Measurements from ENCODE around the gene MYO18A.
"Not testable (repeated sequence)": the region's sequence is repeated elsewhere in the genome, so short reads cannot be mapped to it uniquely, and the experiment has no call there.

Gene MYO18A

DNA sequence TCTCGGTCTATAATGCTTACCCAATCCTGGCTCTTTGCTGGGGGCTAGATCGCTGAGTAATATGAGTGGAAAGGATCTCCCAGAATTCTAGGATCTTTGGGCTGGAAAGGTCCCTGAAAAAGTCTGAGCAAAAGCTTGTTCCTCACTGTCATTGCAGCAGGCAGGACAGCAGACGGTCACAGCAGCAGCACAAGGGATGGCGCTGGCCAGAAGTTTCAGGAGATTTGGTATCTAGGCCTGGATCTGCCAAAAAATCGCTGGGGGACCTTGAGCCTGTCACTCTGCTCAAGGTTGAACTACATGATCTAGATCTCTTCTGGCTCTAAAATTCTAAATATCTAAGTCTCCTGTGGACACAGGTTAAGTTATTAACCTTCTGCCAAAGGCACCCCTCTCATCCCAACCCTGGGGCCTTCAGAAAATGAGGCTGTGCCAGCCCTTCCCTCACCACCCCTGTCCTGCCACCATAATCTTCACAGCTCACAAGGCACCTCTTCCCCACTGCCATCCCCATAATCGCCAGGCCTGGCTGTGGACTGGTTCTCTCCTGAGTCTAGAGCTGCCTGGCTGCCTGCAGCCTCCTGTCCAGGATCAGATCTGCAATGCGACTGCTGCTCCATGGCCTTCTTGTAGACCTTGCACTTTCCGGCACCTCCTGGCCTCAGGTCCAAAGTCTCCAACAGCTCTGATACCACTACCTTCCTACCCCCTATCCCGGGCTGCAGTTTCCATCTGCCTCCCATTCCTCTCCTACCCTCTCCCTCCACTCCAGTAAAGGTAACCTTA, 10.2 kb downstream of the MYO18A start:
- ChIA-PET POLR2A (no interaction called here), CTCF (interaction anchor here (0.8 kb wide), 1 partner anchor 23 kb away, joined by 3 read pairs; no protein-coding TSS in a partner anchor)
- TF ChIP-seq ZNF426 (tag by site-specific recombination; IDR thresholded peaks at IDR 0.05) (no peak), ZNF146 (tag by site-specific recombination; IDR thresholded peaks at IDR 0.05) (no peak), ZNF148 (tag by site-specific recombination; IDR thresholded peaks at IDR 0.05; ENCODE audit: borderline replicate concordance) (no peak), OVOL3 (tag by site-specific recombination; IDR thresholded peaks at IDR 0.05) (no peak), ZNF324 (tag by site-specific recombination; IDR thresholded peaks at IDR 0.05) (no peak), HOXC10 (CRISPR knock-in tag; IDR thresholded peaks at IDR 0.05) (no peak), ZNF280C (tag by site-specific recombination; IDR thresholded peaks at IDR 0.05) (no peak), ZSCAN30 (tag by site-specific recombination; IDR thresholded peaks at IDR 0.05) (no peak), ZBTB20 (tag by site-specific recombination; IDR thresholded peaks at IDR 0.05) (no peak), ZSCAN23 (tag by site-specific recombination; IDR thresholded peaks at IDR 0.05) (no peak), ELK4 (IDR thresholded peaks at IDR 0.05; ENCODE audit: borderline replicate concordance, low read depth, low read length) (no peak), SP7 (tag by site-specific recombination; IDR thresholded peaks at IDR 0.05) (no peak), ZNF16 (tag by site-specific recombination; IDR thresholded peaks at IDR 0.05; ENCODE audit: low read depth) (no peak), ZBTB11 (tag by site-specific recombination; conservative IDR thresholded peaks at IDR 0.05; ENCODE audit: low read depth) (no peak), YY1 (tag by site-specific recombination; IDR thresholded peaks at IDR 0.05) (no peak), ZNF529 (tag by site-specific recombination; IDR thresholded peaks at IDR 0.05; ENCODE audit: insufficient replicate concordance) (no peak), ZFHX2 (tag by site-specific recombination; conservative IDR thresholded peaks at IDR 0.05) (no peak), ZNF585B (tag by site-specific recombination; IDR thresholded peaks at IDR 0.05) (no peak)
- TF ChIP-seq, protein P1, sequence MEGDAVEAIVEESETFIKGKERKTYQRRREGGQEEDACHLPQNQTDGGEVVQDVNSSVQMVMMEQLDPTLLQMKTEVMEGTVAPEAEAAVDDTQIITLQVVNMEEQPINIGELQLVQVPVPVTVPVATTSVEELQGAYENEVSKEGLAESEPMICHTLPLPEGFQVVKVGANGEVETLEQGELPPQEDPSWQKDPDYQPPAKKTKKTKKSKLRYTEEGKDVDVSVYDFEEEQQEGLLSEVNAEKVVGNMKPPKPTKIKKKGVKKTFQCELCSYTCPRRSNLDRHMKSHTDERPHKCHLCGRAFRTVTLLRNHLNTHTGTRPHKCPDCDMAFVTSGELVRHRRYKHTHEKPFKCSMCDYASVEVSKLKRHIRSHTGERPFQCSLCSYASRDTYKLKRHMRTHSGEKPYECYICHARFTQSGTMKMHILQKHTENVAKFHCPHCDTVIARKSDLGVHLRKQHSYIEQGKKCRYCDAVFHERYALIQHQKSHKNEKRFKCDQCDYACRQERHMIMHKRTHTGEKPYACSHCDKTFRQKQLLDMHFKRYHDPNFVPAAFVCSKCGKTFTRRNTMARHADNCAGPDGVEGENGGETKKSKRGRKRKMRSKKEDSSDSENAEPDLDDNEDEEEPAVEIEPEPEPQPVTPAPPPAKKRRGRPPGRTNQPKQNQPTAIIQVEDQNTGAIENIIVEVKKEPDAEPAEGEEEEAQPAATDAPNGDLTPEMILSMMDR (tag by site-specific recombination; IDR thresholded peaks at IDR 0.05) = no peak
- no peaks in the 10 kb centered on the region for H3K9me3 ChIP-seq (ENCODE audit: control insufficient read depth, insufficient read depth, low read depth, low read length)
- peaks cover 0 to 21% of the 10 kb centered on the region in 2 experiments; a peak in 2 of 3 replicates for H3K36me3 ChIP-seq (ENCODE audit: control insufficient read depth in 2 of 2, insufficient read depth in 1 of 2, low read length in 2 of 2)
- H3K4me3 ChIP-seq (ENCODE audit: low read depth, low read length) = no peak overlapping the region
- H3K27ac ChIP-seq (ENCODE audit: extremely low read depth, low read depth, low read length) = no peak overlapping the region
- no peaks in the 10 kb centered on the region for H3K4me1 ChIP-seq (ENCODE audit: control insufficient read depth, insufficient read depth, low read length)

- H3K9me3 ChIP-seq (ENCODE audit: control insufficient read depth, insufficient read depth, low read depth, low read length); H3K4me1 ChIP-seq (ENCODE audit: control insufficient read depth, insufficient read depth, low read length); POLR2A ChIA-PET; H3K4me3 ChIP-seq (ENCODE audit: low read depth, low read length); H3K27ac ChIP-seq (ENCODE audit: extremely low read depth, low read depth, low read length): not testable (repeated sequence)
- CTCF ChIA-PET = interaction anchor here (0.6 to 2.0 kb wide), 2 partner anchors 12 to 362 kb away, joined by 4 to 12 read pairs; partner anchors contain the start of gene MYO18A
- H3K36me3 ChIP-seq (ENCODE audit: control insufficient read depth in 2 of 2, insufficient read depth in 1 of 2, low read length in 2 of 2) = peaks cover 0 to 27% of the 10 kb centered on the region in 2 experiments; a peak in 2 of 3 replicates
Measured at GRCh38 chr17:29168759-29169126, 11.5 kb downstream of the MYO18A start.

Measured in HEK293 (cell line).